ENCODE results near the gene SAMD8.
"Not testable (repeated sequence)": the region's sequence is repeated elsewhere in the genome, so short reads cannot be mapped to it uniquely, and the experiment has no call there.

The SAMD8 gene

GRCh38 chr10:75209086-75209920 is 97.8 kb downstream of the SAMD8 start:
- H3K9ac ChIP-seq (ENCODE audit: low read length) = peak overlapping the region; percentile 99
- peak overlapping the region; percentile 76 for H3K4me3 ChIP-seq (ENCODE audit: low read depth, low read length)
- H3K27me3 ChIP-seq (ENCODE audit: control insufficient read depth, insufficient read depth, low read length) = no peaks in the 10 kb centered on the region
- peak overlapping the region; percentile 100; the same call in 1 of the 2 replicates for H3K27ac ChIP-seq (ENCODE audit: low read depth, low read length)
- peaks cover 34% of the 10 kb centered on the region for H3K4me1 ChIP-seq (ENCODE audit: control insufficient read depth, insufficient read depth, low read length)
- peaks cover 29% of the 10 kb centered on the region for H3K36me3 ChIP-seq (ENCODE audit: control insufficient read depth, insufficient read depth, low read length)
- no peaks in the 10 kb centered on the region for H3K9me3 ChIP-seq (ENCODE audit: control insufficient read depth, insufficient read depth, low read depth, low read length)

- peaks cover 35% of the 10 kb centered on the region for H3K36me3 ChIP-seq (ENCODE audit: control insufficient read depth, insufficient read depth, low read length)
- peaks cover 34% of the 10 kb centered on the region for H3K4me1 ChIP-seq (ENCODE audit: control insufficient read depth, insufficient read depth, low read length)
- H3K9ac ChIP-seq (ENCODE audit: low read length) = peak overlapping the region; percentile 99
- no peaks in the 10 kb centered on the region for H3K9me3 ChIP-seq (ENCODE audit: control insufficient read depth, insufficient read depth, low read depth, low read length)
- peak overlapping the region; percentile 100 for H3K27ac ChIP-seq (ENCODE audit: low read depth, low read length)
- no peaks in the 10 kb centered on the region for H3K27me3 ChIP-seq (ENCODE audit: control insufficient read depth, insufficient read depth, low read length)
- peak overlapping the region; percentile 76 for H3K4me3 ChIP-seq (ENCODE audit: low read depth, low read length)
These were observed 98.4 kb downstream of the SAMD8 start for GRCh38 chr10:75209921-75210281.

GRCh38 chr10:75210282-75211006 is 99.0 kb downstream of the SAMD8 start, which contains the start of gene VDAC2:
VDAC2 (plus strand) TSS chr10:75210796; CDS start chr10:75211159, 363 bp downstream.
- Histone ChIP-seq H3K27me3 (ENCODE audit: control insufficient read depth, insufficient read depth, low read length) (no peaks in the 10 kb centered on the region), H3K4me1 (ENCODE audit: control insufficient read depth, insufficient read depth, low read length) (peaks cover 34% of the 10 kb centered on the region), H3K9ac (ENCODE audit: low read length) (peak within 1 kb of the TSS; percentile 99), H3K36me3 (ENCODE audit: control insufficient read depth, insufficient read depth, low read length) (peaks cover 40% of the 10 kb centered on the region), H3K27ac (ENCODE audit: low read depth, low read length) (peak within 1 kb of the TSS; percentile 100), H3K4me3 (ENCODE audit: low read depth, low read length) (peak within 1 kb of the TSS; percentile 76), H3K9me3 (ENCODE audit: control insufficient read depth, insufficient read depth, low read depth, low read length) (no peaks in the 10 kb centered on the region)

GRCh38 chr10:75211007-75211691 is 99.7 kb downstream of the SAMD8 start:
- Histone ChIP-seq H3K9me3 (ENCODE audit: control insufficient read depth, insufficient read depth, low read depth, low read length) (no peaks in the 10 kb centered on the region), H3K27ac (ENCODE audit: low read depth, low read length) (peak overlapping the region; percentile 100), H3K4me3 (ENCODE audit: low read depth, low read length) (peak overlapping the region; percentile 76), H3K36me3 (ENCODE audit: control insufficient read depth, insufficient read depth, low read length) (peaks cover 46% of the 10 kb centered on the region), H3K4me1 (ENCODE audit: control insufficient read depth, insufficient read depth, low read length) (peaks cover 34% of the 10 kb centered on the region), H3K27me3 (ENCODE audit: control insufficient read depth, insufficient read depth, low read length) (no peaks in the 10 kb centered on the region), H3K9ac (ENCODE audit: low read length) (peak overlapping the region; percentile 99)

- Histone ChIP-seq H3K9me3 (ENCODE audit: control insufficient read depth, insufficient read depth, low read depth, low read length) (no peaks in the 10 kb centered on the region), H3K4me1 (ENCODE audit: control insufficient read depth, insufficient read depth, low read length) (peaks cover 24% of the 10 kb centered on the region), H3K9ac (ENCODE audit: low read length) (peak overlapping the region; percentile 99), H3K27me3 (ENCODE audit: control insufficient read depth, insufficient read depth, low read length) (no peaks in the 10 kb centered on the region), H3K27ac (ENCODE audit: low read depth, low read length) (peak overlapping the region; percentile 45; the same call in 1 of the 2 replicates), H3K36me3 (ENCODE audit: control insufficient read depth, insufficient read depth, low read length) (peaks cover 58% of the 10 kb centered on the region), H3K4me3 (ENCODE audit: low read depth, low read length) (peak overlapping the region; percentile 76)
These were observed 100.9 kb downstream of the SAMD8 start for GRCh38 chr10:75212343-75212742.

GRCh38 chr10:75220274-75220673 is 108.8 kb downstream of the SAMD8 start:
- Histone ChIP-seq H3K4me1 (ENCODE audit: control insufficient read depth, insufficient read depth, low read length) (peaks cover 22% of the 10 kb centered on the region), H3K4me3 (ENCODE audit: low read depth, low read length) (no peak overlapping the region), H3K9me3 (ENCODE audit: control insufficient read depth, insufficient read depth, low read depth, low read length) (no peaks in the 10 kb centered on the region), H3K9ac (ENCODE audit: low read length) (no peak overlapping the region), H3K36me3 (ENCODE audit: control insufficient read depth, insufficient read depth, low read length) (peaks cover 96% of the 10 kb centered on the region), H3K27ac (ENCODE audit: low read depth, low read length) (no peak overlapping the region), H3K27me3 (ENCODE audit: control insufficient read depth, insufficient read depth, low read length) (no peaks in the 10 kb centered on the region)

GRCh38 chr10:75221492-75221891 is 110.0 kb downstream of the SAMD8 start:
- not testable (repeated sequence) for H3K9ac ChIP-seq (ENCODE audit: low read length); H3K27ac ChIP-seq (ENCODE audit: low read depth, low read length); H3K27me3 ChIP-seq (ENCODE audit: control insufficient read depth, insufficient read depth, low read length); H3K9me3 ChIP-seq (ENCODE audit: control insufficient read depth, insufficient read depth, low read depth, low read length); H3K4me3 ChIP-seq (ENCODE audit: low read depth, low read length)
- peaks cover 34% of the 10 kb centered on the region for H3K4me1 ChIP-seq (ENCODE audit: control insufficient read depth, insufficient read depth, low read length)
- H3K36me3 ChIP-seq (ENCODE audit: control insufficient read depth, insufficient read depth, low read length) = peaks cover 96% of the 10 kb centered on the region

GRCh38 chr10:75223507-75223906 is 112.1 kb downstream of the SAMD8 start:
- H3K9me3 ChIP-seq (ENCODE audit: control insufficient read depth, insufficient read depth, low read depth, low read length) = no peaks in the 10 kb centered on the region
- H3K27ac ChIP-seq (ENCODE audit: low read depth, low read length) = peak overlapping the region; percentile 82
- peak overlapping the region; percentile 64 for H3K9ac ChIP-seq (ENCODE audit: low read length)
- no peaks in the 10 kb centered on the region for H3K27me3 ChIP-seq (ENCODE audit: control insufficient read depth, insufficient read depth, low read length)
- H3K36me3 ChIP-seq (ENCODE audit: control insufficient read depth, insufficient read depth, low read length) = peaks cover 90% of the 10 kb centered on the region
- peak overlapping the region; percentile 40 for H3K4me3 ChIP-seq (ENCODE audit: low read depth, low read length)
- peaks cover 47% of the 10 kb centered on the region for H3K4me1 ChIP-seq (ENCODE audit: control insufficient read depth, insufficient read depth, low read length)

- peaks cover 48% of the 10 kb centered on the region for H3K4me1 ChIP-seq (ENCODE audit: control insufficient read depth, insufficient read depth, low read length)
- no peak overlapping the region; the same call in 1 of the 2 replicates for H3K4me3 ChIP-seq (ENCODE audit: low read depth, low read length)
- no peaks in the 10 kb centered on the region for H3K27me3 ChIP-seq (ENCODE audit: control insufficient read depth, insufficient read depth, low read length)
- no peaks in the 10 kb centered on the region for H3K9me3 ChIP-seq (ENCODE audit: control insufficient read depth, insufficient read depth, low read depth, low read length)
- peak overlapping the region; percentile 82 for H3K27ac ChIP-seq (ENCODE audit: low read depth, low read length)
- peak overlapping the region; percentile 38 for H3K9ac ChIP-seq (ENCODE audit: low read length)
- H3K36me3 ChIP-seq (ENCODE audit: control insufficient read depth, insufficient read depth, low read length) = peaks cover 87% of the 10 kb centered on the region
These were observed 114.6 kb downstream of the SAMD8 start for GRCh38 chr10:75226095-75226494.

- H3K4me3 ChIP-seq (ENCODE audit: low read depth, low read length) = peak overlapping the region; percentile 17; the same call in 1 of the 2 replicates
- H3K27ac ChIP-seq (ENCODE audit: low read depth, low read length) = peak overlapping the region; percentile 82
- H3K9ac ChIP-seq (ENCODE audit: low read length) = peak overlapping the region; percentile 38
- peaks cover 48% of the 10 kb centered on the region for H3K4me1 ChIP-seq (ENCODE audit: control insufficient read depth, insufficient read depth, low read length)
- H3K9me3 ChIP-seq (ENCODE audit: control insufficient read depth, insufficient read depth, low read depth, low read length) = no peaks in the 10 kb centered on the region
- no peaks in the 10 kb centered on the region for H3K27me3 ChIP-seq (ENCODE audit: control insufficient read depth, insufficient read depth, low read length)
- peaks cover 87% of the 10 kb centered on the region for H3K36me3 ChIP-seq (ENCODE audit: control insufficient read depth, insufficient read depth, low read length)
These were observed 115.2 kb downstream of the SAMD8 start for GRCh38 chr10:75226656-75227055.
